T-helper 2 cell treated with Interferon-gamma antibody and Interleukin-4, amounts not matched to agents 100 ng/mL and 5 ng/mL, for 36 hours (primary cell): ENCODE measurements around the gene GFOD1. TPM values are rescaled to one million over a fixed set of nuclear protein-coding genes. Genes with fewer than 3 reads are reported as not detected.

ENCODE experiments used
- intact Hi-C: fragments of 100-400 bp; cut with micrococcal nuclease; formaldehyde crosslinking; loops from one replicate; pipeline ENCODE4 v1.15.1; 2023
- total RNA-seq: library from RNA; stranded (reverse); gene quantifications from 2 replicates; pipeline ENCODE4 v1.2.3, GENCODE V29; 2022

The GFOD1 gene
- total RNA-seq, 1 donor from 2014 or later = 5.3 TPM

DNA sequence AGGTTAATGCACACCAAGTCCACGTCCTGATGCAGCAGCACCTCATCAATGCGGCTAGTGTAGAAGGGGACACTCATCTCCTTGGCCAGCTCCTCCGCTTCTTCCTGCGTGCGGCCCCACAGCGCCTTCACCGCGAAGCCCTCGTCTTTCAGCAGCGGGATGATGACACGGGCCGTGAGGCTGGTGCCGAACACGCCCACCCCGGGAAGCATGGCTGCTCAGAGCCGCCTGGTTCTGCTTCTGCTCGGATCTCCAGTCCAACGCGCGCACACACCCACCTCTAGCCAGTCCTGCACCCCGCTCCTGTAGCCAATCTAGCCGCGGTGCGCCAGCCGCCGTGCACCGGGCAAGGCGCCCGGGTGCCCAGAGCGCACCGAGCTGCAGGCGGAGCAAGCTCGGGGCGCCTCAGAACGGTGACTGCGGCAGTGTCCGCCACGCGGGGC is 700 bp downstream of the GFOD1 start:
- intact Hi-C loops = loop anchor here (1.0 to 2.0 kb wide), 5 partner anchors 32 to 158 kb away; partner anchors contain the start of genes NOL7, SIRT5 and TBC1D7

DNA sequence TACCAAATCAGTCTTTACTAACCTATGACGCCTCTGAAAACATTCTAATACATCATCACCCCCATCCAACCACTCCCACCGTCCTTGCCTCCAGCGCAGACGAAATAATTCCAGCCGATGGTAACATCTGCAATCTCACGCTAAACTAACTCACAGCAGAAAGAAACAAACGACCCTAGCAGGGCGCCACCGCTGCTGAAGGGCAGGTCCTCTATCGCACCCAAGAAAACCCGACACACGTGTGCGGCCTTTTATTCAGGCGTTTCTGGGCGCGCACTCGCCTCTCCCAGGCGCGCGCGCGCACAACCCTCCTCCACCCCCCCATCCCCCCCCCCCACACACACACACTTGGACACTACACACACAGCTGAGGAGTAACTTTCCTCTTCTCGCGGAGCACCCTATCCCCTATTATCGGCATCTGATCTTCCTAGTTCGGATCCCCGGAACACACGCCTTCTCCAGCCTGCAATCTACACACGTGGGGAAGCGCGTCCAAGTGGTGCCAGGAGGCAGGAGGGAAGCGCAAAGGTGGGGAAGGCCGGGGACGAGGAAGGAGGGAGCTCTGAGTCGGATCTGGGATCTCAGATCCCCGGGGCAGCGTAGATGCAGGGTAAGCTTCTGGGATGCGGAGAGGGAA is 1.4 kb downstream of the GFOD1 start:
- intact Hi-C loops = loop anchor here (1.0 to 2.0 kb wide), 3 partner anchors 31 to 129 kb away; partner anchors contain the start of genes NOL7 and SIRT5

DNA sequence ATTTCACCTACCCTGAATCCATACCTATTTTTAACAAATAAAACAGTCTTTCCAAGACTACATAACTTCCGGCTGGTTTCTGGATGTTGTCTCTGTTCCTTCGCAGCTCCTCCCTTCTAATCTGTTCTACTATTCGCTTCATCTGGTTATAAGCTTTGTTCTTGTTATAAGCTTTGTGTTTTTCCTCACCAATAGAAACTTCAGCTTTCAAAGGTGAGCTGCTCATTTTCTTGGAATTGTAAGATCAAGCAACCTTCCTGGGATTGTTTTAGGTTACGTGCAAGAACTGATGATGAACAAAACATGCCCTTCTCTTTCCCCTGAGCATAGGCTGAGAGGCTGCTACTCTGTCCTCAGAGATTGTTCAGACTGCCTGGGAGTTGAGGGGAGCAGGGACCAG is 2.1 kb downstream of the GFOD1 start:
- intact Hi-C loops = no loop called here

DNA sequence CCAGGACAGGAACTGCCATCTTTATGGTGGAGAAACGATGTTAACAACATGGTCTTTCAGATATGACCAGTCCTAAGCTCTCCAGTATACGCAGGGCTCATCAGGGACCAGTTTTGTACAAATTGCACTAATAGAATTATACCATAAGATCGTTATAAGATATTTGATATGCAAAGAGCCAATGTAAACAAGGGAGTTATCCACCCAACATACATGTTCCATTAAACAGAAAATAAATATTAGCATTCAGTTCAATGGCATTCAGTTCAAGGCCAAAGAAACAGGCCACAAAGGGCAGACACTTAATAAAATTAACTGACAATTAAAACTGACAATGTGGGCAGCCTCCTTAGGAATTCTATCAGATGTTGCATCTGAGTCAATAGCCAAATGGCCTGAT is 2.6 kb downstream of the GFOD1 start:
- intact Hi-C loops = loop anchor here (1.0 kb wide), 1 partner anchor 130 kb away; no protein-coding TSS in a partner anchor

DNA sequence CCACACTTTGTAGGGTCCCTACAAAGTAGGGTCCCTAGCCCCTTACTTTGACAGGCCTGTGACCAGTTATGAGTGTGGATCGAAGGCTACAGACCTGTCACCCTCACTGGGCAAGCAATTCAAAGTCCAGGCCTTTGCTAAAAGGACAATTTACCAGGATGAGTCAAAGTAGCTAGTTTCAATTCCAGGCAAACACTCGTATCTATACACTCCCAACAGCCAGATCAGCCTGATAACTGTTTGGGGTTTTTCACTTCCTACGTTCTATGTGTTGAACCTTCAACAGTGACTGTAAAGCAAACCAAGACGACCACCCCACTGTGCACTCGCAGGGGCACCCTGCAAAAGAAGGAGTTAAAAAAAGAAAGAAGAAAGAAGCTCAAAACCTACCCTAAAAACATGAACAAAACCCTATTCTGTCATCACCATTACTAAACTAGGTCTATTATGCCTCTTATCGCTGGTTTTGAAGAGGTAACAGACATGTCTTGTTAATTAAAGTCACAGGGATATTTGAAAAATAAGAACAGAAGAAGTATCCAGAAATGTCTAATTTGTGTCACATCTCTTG is 3.2 kb downstream of the GFOD1 start:
- intact Hi-C loops = loop anchor here (1.0 kb wide), 1 partner anchor 129 kb away; no protein-coding TSS in a partner anchor

DNA sequence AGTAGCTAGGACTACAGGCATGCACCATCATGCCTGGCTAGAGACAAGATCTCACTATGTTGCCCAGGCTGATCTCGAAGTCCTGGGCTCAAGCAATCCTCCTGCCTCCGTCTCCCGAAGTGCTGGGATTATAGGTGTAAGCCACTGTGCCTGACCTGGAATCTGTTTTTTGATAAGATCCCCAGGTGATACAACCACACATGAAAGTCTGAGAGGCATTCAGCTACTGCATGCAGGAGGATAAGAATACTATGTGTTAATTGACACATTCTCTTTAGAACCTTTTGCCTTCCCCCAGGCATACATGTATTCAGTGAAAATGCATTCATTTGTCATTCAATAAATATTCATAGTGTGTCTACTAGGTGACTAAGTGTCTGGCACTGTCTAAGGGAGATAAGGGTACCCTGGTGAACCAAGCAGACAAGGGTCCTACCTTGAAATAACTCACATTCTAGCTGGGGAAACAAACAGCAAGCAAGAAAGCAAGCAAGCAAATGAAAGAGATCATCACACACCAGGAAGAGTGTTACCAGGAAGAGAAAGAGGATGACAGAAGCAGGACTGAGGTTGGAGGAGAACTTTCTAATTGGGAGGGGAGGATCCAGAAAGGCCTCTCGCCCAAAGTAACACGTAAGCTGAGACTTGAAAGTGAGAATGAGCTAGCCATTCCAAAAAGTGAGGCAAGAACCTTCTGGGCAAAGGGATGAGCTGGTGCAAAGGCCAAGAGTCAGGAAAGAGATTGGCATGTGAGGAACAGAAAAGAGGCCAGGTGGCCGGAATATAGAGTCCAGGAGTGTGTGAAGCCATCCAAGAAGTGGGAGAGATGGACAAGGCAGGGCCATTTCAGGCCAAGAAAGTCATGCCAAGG is 6.5 kb downstream of the GFOD1 start:
- intact Hi-C loops = no loop called here

DNA sequence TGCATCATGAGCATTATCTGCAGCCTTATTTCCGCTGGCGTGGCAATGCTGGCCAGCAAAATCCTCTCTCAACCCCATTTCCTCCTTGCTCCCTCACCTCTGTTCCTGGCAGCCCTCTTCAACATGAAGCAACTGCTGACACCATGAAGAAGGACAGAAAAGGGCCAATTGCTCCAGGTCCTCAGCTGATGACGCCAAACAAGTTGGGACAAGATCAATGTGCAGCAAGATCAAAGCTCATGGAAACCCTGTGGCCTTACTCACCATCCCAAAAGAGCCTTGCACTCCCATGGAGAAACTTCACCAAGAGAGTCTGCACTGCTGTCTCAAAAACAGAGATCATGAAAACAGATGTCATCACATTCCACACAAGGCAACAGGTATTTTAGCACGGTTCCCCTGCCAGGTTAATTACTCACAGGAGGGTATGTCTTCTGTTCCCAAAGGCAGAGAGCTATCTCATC is 7.4 kb downstream of the GFOD1 start:
- intact Hi-C loops = no loop called here

DNA sequence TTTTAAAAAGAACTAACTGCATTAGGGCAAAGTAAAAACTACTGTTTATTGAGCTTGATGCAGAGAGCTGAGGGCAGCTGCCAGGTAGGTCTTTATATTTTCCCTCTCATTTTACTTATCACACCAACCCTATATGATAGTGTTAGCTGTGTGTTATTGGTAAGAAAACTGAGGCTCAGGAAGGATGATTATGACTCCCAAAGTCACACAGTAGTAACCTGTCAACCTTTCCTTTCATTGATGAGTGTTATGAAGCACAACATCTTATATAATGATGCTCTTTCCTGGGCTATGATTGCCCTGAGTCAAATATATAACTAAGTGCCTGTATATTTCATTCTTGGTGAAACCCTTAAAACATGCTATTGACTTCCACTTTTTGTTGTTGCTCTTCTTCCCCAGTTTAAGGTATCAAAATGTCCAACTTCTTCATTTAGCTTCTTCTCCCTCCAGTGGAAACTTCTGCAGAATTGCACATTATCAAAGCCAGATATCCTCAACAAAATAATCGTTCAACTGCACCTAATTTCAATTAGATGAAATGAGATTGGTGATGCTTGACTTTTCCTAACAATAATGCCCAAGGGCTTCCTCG is 8.1 kb downstream of the GFOD1 start:
- intact Hi-C loops = no loop called here

DNA sequence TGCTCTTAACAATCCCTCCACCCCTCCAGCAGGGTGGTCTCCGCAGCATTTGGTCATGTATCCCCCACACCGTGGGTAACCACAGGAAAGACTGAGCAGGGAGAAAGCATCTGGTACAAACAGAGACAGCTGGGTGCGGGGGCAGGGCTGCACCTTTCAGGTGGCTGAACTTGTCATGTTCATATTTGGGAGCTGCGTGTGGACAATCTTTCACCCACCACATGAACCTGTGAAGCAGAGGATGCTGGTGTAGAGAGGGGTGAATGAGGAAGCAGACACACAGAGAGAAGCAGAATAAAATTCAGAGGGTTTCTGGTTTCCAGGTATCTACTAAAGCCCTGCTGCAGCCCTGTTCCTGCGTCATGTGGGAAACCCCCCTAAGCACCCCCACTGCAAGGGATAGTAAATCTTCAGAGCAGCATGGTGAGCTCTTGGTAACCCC is 8.9 kb downstream of the GFOD1 start:
- intact Hi-C loops = no loop called here

DNA sequence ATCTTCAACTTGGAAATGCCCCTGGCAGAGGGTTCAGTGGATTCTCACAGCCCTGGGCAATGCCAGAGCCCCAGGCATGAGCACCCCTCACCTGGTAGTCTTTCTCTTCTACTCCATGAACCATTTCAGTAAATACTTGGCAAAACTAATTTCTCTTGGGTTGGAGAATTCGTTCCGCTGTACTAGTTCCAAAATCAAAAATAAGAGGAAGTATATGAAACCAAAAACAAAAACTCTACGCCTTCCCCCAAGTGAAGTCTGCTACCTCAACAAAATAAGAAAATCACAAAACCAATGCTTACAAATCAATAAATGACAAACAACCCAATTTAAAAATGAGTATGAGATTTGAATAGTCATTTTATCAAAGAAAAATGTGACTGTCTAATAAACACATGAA is 12.6 kb downstream of the GFOD1 start:
- intact Hi-C loops = no loop called here

DNA sequence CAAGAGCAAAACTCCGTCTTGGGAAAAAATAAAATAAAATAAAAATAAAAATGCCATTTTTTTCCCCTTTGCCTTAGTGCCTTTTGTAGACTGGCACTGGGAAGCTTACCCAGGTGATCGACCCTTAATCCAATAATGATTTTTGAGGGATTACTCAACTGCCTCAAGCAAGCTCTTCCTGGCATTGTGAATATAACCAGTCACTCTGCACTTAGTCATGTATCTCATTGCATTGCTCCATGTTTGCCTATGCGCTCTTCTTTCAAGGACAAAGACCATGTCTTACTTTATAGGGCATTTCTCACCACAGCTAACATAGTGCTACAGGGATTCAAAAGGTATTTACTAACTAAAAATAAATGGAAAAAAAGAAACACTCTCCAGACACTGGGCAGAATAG is 13.0 kb downstream of the GFOD1 start:
- intact Hi-C loops = no loop called here

DNA sequence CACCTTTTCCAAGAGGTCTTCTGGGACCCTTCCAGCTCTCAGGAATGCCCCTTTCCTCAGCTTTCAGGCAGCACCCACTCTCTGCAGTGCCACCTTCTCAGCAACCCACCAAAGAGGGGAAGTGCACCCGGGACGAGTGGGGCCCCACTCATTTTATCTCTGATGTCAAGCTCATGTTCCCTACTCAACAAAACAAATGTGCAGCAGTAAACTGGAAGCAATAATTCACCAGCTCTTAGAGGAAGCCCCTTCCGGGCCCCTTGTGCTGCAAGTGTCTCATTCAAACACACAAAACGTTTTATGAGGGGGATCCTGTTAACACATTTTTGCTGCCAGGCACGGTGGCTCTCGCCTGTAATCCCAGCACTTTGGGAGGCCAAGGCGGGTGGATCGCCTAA is 13.6 kb downstream of the GFOD1 start:
- intact Hi-C loops = no loop called here

DNA sequence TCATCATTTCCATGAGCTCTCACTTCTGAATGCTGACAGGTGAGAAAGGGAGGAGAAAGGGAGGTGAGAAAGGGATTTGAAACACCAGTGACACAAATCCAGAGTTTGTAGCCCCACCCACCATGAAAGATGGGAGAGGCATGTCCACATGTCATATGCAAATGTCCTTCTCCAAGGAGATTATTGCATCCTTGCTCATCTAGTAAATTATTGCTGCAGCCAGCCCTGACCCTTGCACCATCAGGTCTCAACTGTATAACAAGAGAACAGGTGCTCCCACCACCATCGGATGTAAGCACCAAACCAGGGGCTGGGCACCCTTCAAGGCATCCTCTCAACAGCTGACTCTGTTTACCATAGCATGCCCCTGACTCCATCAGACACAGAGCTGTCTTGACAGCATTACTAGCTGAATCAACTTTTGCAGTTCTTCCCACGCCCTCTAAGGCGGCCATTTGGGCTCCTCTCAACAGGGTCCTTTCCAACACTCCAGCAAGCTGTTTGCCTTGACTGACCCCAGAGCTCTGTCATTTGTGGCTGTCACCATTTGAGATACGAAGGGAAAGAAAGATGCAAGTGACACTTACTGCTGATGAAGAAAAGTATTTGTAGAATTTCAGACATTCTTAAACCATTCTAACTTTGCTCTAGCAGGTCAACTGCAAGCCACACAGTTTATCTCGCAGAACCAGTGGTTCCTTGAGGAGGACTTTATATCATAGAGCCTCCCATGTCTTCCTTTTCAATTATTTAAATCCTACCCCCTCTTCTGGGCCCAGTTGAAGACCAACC is 14.2 kb downstream of the GFOD1 start:
- intact Hi-C loops = no loop called here

DNA sequence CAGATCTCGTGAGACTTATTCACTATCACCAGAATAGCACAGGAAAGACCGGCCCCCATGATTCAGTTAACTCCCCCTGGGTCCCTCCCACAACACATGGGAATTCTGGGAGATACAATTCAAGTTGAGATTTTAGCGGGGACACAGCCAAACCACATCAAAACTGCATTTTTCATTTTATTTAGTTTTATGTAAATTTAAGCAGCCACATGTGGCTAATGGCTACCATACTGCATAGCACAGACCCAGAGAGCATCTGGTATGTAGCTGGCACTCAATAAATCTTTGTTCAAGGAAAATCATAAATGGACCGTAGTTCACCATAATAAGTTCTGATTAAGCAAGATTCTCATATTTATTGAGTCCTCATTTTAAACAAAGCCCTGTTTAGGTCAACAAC is 15.3 kb downstream of the GFOD1 start:
- intact Hi-C loops = no loop called here

DNA sequence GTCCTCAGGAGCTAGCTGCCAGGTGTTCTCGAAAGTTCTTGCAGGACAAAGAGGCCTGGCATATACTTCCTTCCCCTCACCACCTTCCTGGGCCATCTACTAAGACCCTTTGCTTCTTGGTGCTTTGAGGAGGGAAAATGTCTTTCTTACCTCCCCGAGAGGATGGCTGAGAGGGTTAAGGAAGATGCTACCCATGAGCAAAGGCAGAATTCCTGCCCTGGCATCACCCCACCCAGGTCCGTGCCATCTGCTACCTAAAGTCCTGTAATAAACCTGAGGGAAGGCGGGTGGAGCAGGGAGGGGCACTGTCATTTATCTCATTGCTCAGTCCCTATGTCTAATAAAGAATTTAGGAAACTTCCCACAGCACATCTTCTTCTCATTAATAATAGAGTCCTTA is 16.2 kb downstream of the GFOD1 start:
- intact Hi-C loops = no loop called here

DNA sequence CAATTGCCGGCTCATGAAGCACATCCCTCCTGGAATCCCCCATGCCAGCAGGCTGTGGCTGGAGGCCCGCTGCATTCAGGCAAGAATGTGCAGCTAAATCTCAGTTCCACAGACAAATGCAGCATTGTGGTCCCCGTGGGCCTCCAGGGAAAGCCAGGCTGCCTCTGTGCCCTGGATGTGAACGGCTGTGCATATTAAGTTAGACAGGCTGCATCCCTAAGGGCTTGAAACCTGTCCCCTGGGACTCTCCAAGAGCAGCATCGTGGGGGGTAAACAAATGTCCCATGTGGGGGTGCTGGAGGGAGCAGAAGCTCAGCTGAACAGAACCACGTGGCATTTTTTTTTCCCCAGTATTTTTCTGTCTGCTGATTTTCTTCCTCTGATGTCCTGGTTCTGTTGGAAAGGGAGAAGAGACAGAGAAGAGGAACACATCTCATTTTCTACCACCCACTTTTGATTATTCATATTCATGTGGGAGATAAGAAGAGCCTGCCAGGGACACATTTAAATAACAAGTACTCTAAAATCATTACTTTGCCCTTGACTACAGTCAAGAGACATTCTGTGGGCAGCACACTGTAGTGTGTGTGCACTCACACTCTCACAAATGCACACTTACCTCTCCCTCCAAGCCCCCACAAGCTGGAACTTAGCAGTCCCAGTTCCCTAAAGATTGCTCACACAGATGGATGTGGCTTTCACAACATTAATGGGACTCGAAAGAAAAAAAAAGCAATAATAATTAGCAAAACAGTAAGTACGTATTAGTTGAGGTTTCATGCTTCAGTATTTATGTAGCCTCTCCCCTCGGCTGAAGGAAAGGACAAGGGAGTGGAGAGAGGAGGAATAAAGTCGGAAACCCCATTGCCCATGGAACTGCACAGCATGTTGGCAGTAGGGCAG is 16.9 kb downstream of the GFOD1 start:
- intact Hi-C loops = no loop called here

DNA sequence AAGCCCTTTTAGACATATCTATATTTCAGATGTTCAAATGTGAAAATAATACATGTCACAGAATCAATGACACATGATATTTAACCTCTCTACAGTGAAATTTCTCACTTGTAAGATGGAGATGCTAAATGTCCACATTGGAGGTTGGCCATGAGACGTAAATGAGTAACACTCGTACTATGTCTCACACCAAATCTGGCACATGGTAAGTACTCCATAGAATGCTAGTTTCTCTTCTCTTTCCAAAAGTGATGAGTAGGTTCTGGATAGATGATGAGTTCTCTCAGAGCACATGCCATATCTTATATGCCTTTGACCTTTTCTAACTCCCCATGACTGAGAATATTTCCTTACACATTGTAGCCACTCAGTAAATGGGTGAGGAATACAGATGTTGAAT is 17.7 kb downstream of the GFOD1 start:
- intact Hi-C loops = no loop called here

DNA sequence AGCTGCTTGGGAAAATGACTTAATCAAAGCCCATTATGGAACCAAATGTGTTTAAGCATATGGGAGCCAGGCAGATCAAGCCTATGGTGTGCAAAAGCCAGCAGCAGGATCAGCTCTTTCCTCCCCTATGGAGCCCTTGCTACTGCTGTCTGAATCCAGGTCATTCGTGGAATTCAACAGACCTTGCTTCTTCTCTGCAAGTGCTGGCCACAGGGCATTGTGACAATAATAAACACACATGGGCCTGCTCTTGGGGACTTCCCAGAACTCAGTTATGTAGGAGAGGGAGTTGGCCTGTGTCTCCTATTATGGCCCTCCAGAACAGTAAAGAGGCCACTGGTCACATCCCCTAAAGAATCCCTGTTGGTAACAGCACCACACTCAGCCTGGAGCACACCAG is 18.6 kb downstream of the GFOD1 start:
- intact Hi-C loops = no loop called here

DNA sequence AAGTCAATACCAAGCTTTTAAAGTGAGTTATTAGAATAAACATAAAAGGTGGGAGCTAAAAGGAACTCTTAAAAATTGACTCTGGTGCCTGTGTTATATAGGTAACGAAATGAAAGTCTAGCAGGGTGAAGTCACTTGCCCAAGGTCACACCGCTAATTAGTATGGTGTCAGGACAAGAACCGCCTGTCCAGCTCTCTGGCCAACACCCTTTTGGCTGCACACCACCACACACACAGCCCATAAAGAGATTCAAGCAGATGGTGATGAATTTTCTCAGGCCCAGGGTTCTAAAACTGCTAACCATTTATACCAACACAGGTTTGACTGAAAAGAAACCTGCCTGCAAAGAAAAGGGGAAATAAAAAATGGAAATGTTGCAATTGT is 20.2 kb downstream of the GFOD1 start:
- intact Hi-C loops = no loop called here
